22Rv1 (cell line): ENCODE measurements around the gene TCEA2.

Source experiments
- ZFX ChIP-seq: fragments of 450-650 bp; IDR thresholded peaks from 2 replicates; pipeline ENCODE4 v1.6.1; 2017; ENCODE audit warnings: antibody characterized with exemption, borderline replicate concordance
- TF ChIP-seq, protein P1 (sequence below): fragments of 450-650 bp; IDR thresholded peaks from 2 replicates; pipeline ENCODE4 v1.5.1; 2017; ENCODE audit warnings: mild to moderate bottlenecking

DNA sequence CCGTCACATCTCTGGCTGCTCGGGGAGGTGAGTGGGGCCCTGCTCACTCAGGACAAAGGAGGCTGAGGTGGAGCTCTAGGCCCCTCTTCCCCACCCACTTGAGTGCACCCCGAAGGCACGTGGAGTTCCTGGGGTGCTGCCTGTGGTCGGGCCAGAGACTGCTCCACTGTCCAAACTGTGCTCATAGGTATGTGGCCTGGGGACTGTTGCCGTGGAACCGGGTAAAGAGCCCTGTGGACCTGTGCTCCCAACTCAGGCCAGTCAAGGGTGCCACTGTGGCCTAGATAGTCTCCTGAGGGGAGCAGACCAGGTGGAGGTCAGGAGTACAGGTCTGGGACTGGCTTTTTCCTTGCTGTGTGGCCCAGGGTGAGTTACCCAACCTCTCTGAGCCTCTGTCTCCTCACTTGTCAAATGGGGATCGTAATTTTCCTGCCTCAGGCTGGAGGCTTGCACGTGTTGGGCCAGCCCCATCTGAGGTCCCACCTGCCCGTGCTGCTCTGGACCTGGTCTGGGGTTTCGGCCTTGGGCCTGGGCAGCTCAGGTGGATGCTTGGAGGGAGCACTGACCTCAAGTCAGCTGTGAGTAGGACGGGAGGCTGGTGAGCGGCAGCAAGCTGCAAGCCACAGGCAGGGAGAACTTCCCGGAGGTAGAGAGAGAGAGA is 56.8 kb downstream of the TCEA2 start:
- TF ChIP-seq, protein P1, sequence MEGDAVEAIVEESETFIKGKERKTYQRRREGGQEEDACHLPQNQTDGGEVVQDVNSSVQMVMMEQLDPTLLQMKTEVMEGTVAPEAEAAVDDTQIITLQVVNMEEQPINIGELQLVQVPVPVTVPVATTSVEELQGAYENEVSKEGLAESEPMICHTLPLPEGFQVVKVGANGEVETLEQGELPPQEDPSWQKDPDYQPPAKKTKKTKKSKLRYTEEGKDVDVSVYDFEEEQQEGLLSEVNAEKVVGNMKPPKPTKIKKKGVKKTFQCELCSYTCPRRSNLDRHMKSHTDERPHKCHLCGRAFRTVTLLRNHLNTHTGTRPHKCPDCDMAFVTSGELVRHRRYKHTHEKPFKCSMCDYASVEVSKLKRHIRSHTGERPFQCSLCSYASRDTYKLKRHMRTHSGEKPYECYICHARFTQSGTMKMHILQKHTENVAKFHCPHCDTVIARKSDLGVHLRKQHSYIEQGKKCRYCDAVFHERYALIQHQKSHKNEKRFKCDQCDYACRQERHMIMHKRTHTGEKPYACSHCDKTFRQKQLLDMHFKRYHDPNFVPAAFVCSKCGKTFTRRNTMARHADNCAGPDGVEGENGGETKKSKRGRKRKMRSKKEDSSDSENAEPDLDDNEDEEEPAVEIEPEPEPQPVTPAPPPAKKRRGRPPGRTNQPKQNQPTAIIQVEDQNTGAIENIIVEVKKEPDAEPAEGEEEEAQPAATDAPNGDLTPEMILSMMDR = no peak
- TF ChIP-seq ZFX = no peak
